ENCODE measurements around the gene SAMD15. TPM values are rescaled to one million over a fixed set of nuclear protein-coding genes. Genes with fewer than 3 reads are reported as not detected.

The SAMD15 gene
- total and polyA plus RNA-seq, 4 donors, result 0.10 to 0.50 (median 0.19) TPM; not detected in 1

- no peaks in the 10 kb centered on the region for H3K9me3 ChIP-seq (ENCODE audit: control insufficient read depth in 4 of 4, low read length in 3 of 4)
- H3K27ac ChIP-seq (ENCODE audit: low read depth in 1 of 2, low read length in 2 of 2), result no peak overlapping the region
- no peak for DNase-seq (ENCODE audit: low spot score)
- TF ChIP-seq NR2F2 (IDR thresholded peaks at IDR 0.05), result no peak
- TF ChIP-seq, protein P1, sequence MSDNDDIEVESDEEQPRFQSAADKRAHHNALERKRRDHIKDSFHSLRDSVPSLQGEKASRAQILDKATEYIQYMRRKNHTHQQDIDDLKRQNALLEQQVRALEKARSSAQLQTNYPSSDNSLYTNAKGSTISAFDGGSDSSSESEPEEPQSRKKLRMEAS (IDR thresholded peaks at IDR 0.05), result no peak
- no peak for TF ChIP-seq FOXA1 (IDR thresholded peaks at IDR 0.05)
- no peak for TF ChIP-seq CTCF (IDR thresholded peaks at IDR 0.05; ENCODE audit: low read depth, low read length, missing input control)
- no peak for TF ChIP-seq HNF4A (conservative IDR thresholded peaks at IDR 0.05)
- peaks cover 0 to 2% (median under 1%) of the 10 kb centered on the region in 4 donors for H3K36me3 ChIP-seq (ENCODE audit: control insufficient read depth in 4 of 4, insufficient read depth in 3 of 4, low read depth in 1 of 4, low read length in 3 of 4)
- no peak overlapping the region for H3K4me3 ChIP-seq (ENCODE audit: low read depth in 1 of 3, low read length in 3 of 3)
- H3K9ac ChIP-seq (ENCODE audit: low read depth in 1 of 2, low read length in 2 of 2), result no peak overlapping the region
- peaks cover 0 to 4% (median 0%) of the 10 kb centered on the region in 4 donors for H3K4me1 ChIP-seq (ENCODE audit: control insufficient read depth in 4 of 4, insufficient read depth in 4 of 4, low read length in 3 of 4)
- 84% methylated on average over 5 of the region's 5 CpGs for WGBS
- H3K27me3 ChIP-seq (ENCODE audit: control insufficient read depth in 4 of 4, insufficient read depth in 4 of 4, low read length in 3 of 4), result no peaks in the 10 kb centered on the region
Measured at GRCh38 chr14:77353469-77354141, 23.6 kb upstream of the SAMD15 start.

DNA sequence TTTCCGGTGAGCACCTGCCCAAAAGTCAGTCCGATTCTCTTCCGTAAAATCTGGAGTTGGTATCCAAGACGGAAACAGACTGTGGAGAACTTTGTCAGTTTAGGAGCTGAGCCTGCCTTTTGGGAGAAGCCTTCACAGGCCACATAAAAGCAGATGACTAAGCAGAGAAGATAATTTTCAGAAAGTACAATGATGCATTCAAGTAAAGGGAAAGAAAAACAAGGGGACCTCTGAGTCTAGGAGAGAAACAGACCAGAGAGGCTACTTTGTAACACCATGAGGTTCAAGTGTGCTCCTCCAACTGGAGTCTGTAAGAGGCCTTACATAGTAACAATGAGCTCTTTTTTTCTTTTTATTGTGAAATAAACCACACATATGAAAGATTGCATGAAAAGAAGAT is 21.4 kb upstream of the SAMD15 start:
- no peak for TF ChIP-seq EGR1 (IDR thresholded peaks at IDR 0.05; ENCODE audit: low read depth in 2 of 2)
- no peak for TF ChIP-seq TAF1 (conservative IDR thresholded peaks at IDR 0.05)
- no peak for TF ChIP-seq GABPA (IDR thresholded peaks at IDR 0.05 in 1 of 2, conservative IDR thresholded peaks at IDR 0.05 in 1 of 2)
- TF ChIP-seq SP1 (IDR thresholded peaks at IDR 0.05), result no peak
- no peak for TF ChIP-seq RXRA (IDR thresholded peaks at IDR 0.05)
- no peak for TF ChIP-seq CTCF (IDR thresholded peaks at IDR 0.05; ENCODE audit: low read depth, low read length, missing input control)
- TF ChIP-seq FOXA2 (IDR thresholded peaks at IDR 0.05), result no peak
- TF ChIP-seq YY1 (IDR thresholded peaks at IDR 0.05), result no peak
- DNase-seq (ENCODE audit: low spot score), result no peak
- H3K9me3 ChIP-seq (ENCODE audit: control insufficient read depth in 4 of 4, low read length in 3 of 4), result no peaks in the 10 kb centered on the region
- H3K36me3 ChIP-seq (ENCODE audit: control insufficient read depth in 4 of 4, insufficient read depth in 3 of 4, low read depth in 1 of 4, low read length in 3 of 4), result peaks cover 0 to 1% (median 0%) of the 10 kb centered on the region in 4 donors
- 97% methylated on average over 4 of the region's 4 CpGs for WGBS
- H3K9ac ChIP-seq (ENCODE audit: low read depth in 1 of 2, low read length in 2 of 2), result no peak overlapping the region
- no peak overlapping the region for H3K27ac ChIP-seq (ENCODE audit: low read depth in 1 of 2, low read length in 2 of 2)
- H3K4me3 ChIP-seq (ENCODE audit: low read depth in 1 of 3, low read length in 3 of 3), result no peak overlapping the region
- H3K4me1 ChIP-seq (ENCODE audit: control insufficient read depth in 4 of 4, insufficient read depth in 4 of 4, low read length in 3 of 4), result peaks cover 0 to 4% (median 0%) of the 10 kb centered on the region in 4 donors
- H3K27me3 ChIP-seq (ENCODE audit: control insufficient read depth in 4 of 4, insufficient read depth in 4 of 4, low read length in 3 of 4), result no peaks in the 10 kb centered on the region

GRCh38 chr14:77356899-77357298 is 20.3 kb upstream of the SAMD15 start:
- WGBS, result 96% methylated on average over 4 of the region's 4 CpGs
- Histone ChIP-seq H3K36me3 (ENCODE audit: control insufficient read depth in 4 of 4, insufficient read depth in 3 of 4, low read depth in 1 of 4, low read length in 3 of 4) (no peaks in the 10 kb centered on the region), H3K27me3 (ENCODE audit: control insufficient read depth in 4 of 4, insufficient read depth in 4 of 4, low read length in 3 of 4) (no peaks in the 10 kb centered on the region), H3K27ac (ENCODE audit: low read depth in 1 of 2, low read length in 2 of 2) (no peak overlapping the region), H3K9me3 (ENCODE audit: control insufficient read depth in 4 of 4, low read length in 3 of 4) (no peaks in the 10 kb centered on the region), H3K9ac (ENCODE audit: low read depth in 1 of 2, low read length in 2 of 2) (no peak overlapping the region), H3K4me1 (ENCODE audit: control insufficient read depth in 4 of 4, insufficient read depth in 4 of 4, low read length in 3 of 4) (peaks cover 0 to 4% (median 0%) of the 10 kb centered on the region in 4 donors), H3K4me3 (ENCODE audit: low read depth in 1 of 3, low read length in 3 of 3) (no peak overlapping the region)
- no peak for DNase-seq (ENCODE audit: low spot score)
- TF ChIP-seq EGR1 (IDR thresholded peaks at IDR 0.05; ENCODE audit: low read depth in 2 of 2) (no peak), NR2F2 (IDR thresholded peaks at IDR 0.05) (no peak), SP1 (IDR thresholded peaks at IDR 0.05) (no peak), CTCF (IDR thresholded peaks at IDR 0.05; ENCODE audit: low read depth, low read length, missing input control) (no peak), HNF4A (conservative IDR thresholded peaks at IDR 0.05) (no peak), TAF1 (conservative IDR thresholded peaks at IDR 0.05) (no peak), RXRA (IDR thresholded peaks at IDR 0.05) (no peak), REST (IDR thresholded peaks at IDR 0.05) (no peak), GABPA (IDR thresholded peaks at IDR 0.05 in 1 of 2, conservative IDR thresholded peaks at IDR 0.05 in 1 of 2) (no peak), JUND (IDR thresholded peaks at IDR 0.05) (no peak), HNF4G (IDR thresholded peaks at IDR 0.05) (no peak), FOXA1 (IDR thresholded peaks at IDR 0.05) (no peak), YY1 (IDR thresholded peaks at IDR 0.05) (no peak), FOXA2 (IDR thresholded peaks at IDR 0.05) (no peak)
- TF ChIP-seq, protein P1 (IDR thresholded peaks at IDR 0.05), result no peak
